Measurements from ENCODE around the gene MFAP2.

MFAP2 gene

DNA sequence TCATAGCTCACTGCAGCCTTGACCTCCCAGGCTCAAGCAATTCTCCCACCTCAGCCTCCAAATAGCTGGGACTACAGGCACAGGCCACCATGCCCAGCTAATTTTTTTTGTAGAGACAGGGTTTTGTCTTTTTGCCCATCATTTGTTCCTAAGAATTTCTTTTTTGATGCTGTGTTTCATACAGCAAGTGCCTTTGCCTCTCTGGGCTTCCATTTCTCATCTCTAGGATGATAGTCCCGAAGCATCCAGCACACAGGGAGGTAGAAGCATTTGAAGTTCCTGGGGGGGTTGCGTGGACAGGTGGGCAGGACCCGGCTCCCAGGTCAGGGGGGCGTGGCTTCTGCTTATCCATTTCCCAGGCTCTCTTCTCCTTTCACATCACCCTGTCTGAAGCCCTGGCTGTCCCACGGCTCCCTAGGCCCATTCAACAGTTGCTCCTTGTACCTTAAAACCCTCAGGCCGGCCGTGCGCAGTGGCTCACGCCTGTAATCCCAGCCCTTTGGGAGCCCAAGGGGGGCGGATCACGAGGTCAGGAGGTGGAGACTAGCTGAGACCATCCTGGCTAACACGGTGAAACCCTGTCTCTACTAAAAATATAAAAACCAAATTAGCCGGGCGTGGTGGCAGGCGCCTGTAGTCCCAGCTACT is 27.9 kb upstream of the MFAP2 start:
- no peak for DNase-seq (ENCODE audit: low spot score)

- no peak for DNase-seq (ENCODE audit: low spot score)
Observed at GRCh38 chr1:17007121-17007520, 26.7 kb upstream of the MFAP2 start.

DNA sequence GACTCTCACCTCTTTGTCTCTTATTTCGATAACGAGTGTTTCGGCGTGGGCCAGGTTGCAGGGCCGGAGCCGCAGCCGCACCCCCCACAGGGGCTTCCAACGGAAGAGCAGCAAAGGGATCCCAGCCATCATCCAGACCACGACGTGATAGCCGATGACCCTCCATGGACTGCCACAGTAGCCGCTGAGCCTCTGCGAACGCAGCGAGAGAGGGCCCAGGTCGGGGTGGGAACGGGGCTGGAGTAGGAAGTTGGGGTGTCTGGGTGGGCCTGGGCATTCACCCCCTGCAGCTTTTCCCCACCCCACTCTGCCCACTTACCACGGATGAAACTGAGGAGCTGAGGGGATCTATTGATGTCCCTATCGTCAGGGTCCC is 24.9 kb upstream of the MFAP2 start:
- DNase-seq (ENCODE audit: low spot score) = no peak

GRCh38 chr1:17004466-17005364 is 24.3 kb upstream of the MFAP2 start:
- DNase-seq (ENCODE audit: low spot score) = no peak

- DNase-seq (ENCODE audit: low spot score) = no peak
Observed at GRCh38 chr1:17002524-17002902, 22.1 kb upstream of the MFAP2 start.

DNA sequence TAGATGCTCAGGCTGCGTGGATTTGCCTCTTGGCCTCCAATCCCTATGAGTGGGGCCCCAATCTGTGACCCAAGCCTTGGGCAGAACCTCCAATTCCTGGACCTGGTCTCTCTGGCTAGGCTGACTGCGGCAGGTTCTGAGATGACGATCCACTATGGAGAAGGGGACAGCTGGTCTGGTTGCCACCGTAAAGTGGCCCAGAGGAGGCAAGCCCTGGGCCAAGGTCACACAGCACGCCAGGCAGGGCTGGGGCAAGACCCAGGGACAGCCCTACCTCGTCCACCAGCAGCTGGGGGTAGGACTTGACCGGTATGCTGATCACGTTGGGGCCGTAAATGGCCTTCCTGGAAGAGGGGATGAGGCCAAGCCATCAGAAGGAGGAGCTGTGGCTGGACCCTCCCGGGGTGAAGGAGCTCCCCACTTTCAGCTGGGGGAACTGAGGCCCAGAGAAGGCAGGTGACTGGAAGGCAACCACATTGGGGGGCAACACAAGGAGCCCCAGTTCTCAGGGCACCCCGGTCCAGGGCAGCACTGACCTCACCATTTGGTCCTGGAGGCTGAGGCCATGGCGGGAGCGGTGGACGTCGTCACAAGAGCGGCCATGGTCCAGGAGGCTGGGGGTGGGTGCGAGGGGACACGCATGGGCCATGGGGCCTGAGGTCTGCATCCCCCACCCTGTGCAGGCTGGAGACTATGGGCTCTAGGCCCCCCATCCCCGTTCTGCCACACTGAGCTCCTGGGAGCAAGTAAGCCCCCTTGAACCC is 21.5 kb upstream of the MFAP2 start:
- DNase-seq (ENCODE audit: low spot score) = no peak

- DNase-seq (ENCODE audit: low spot score) = no peak
Observed at GRCh38 chr1:16999863-17000262, 19.4 kb upstream of the MFAP2 start.

GRCh38 chr1:16998589-16998988 is 18.2 kb upstream of the MFAP2 start:
- no peak for DNase-seq (ENCODE audit: low spot score)

DNA sequence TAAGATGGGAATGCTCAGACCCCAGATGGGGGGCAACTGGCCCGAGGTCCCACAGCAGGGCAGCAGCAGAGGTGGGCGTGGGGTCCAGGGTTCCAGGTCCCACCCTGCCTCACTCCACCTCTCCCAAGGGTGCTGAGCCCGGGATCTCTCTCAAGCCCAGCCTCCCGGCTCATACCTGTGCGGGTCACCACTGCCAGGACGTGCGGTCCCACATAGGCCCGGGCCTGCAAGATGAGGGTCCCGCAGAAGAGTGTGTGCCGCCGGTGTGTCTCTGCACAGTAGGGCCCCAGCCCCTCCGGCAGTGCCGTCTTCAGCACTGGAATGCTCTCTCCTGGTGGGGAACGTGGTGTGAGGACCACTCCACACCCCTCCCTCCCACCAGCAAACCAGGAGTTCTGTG is 16.4 kb upstream of the MFAP2 start:
- no peak for DNase-seq (ENCODE audit: low spot score)

- no peak for DNase-seq (ENCODE audit: low spot score)
Observed at GRCh38 chr1:16993521-16994038, 13.2 kb upstream of the MFAP2 start.

DNA sequence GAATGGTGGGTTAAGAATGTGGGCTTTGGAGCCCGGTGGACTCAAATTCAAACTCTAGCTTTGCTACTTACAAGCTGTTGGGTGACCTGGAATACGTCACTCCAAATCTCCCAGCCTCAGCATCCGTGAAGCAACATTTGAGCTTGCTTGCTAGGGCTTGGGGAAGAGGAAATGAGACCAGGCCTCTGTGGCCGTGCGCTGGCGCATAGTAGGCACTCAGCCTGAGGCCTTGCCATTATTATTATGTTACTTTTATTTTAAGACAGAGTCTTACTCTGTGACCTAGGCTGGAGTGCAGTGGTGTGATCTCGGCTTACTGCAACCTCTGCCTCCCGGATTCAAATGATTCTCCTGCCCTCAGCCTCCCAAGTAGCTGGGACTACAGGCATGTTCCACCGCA is 12.3 kb upstream of the MFAP2 start:
- no peak for DNase-seq (ENCODE audit: low spot score)

DNA sequence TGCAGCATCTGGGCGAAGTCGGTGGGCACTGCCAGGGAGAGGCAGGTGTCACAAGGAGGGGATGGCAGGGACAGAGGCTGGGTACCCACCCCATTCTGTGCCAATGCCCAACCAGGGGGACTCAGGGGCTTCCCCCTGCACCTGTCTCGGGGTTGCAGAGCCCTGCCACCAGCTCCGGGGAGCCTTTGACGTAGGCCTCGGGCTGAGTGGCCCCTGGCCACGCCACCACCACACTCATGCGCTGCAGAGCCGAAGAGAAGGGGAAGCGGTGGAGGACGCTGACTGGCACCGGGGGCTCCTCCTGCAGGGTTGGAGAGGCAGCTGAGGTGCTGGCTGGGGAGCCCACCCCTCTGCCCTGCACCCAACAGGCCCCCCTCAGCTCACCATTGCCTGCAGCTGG is 11.7 kb upstream of the MFAP2 start:
- no peak for DNase-seq (ENCODE audit: low spot score)

- DNase-seq (ENCODE audit: low spot score) = no peak
Observed at GRCh38 chr1:16991571-16991970, 11.2 kb upstream of the MFAP2 start.

DNA sequence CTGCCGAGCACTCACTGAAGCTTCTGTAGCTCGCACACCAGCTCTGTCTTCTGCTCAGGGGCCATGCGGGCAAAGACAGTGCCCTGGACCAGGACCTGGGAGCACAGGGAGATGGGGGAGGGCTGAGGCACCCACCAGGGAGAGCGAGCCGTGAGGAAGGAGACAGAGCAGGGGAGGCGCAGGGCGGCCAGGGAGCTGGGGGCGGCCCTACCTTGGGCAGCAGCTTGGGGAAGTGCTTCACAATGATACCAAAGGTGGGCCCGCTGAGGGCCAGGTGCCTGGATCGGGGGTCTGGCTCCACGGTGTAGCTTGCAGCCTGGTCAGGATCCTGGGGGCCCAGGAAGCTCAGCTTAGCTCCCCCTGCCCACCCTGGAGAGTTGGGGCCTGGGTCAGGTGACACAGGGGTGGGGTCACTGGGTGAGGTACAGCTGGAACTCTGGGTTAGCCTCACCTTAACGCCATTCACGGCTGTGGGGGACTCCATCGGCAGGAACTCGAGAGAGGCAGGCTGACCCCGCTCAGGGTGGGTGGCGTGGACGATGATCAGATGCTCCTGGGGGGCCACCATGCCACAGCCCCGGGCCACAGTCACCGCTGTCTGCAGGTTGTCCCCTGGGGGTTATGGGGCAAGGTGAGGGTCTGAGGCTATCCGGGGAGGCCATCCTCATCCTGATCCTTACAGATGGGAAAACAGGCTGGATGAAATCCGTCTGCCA is 9.4 kb upstream of the MFAP2 start:
- no peak for DNase-seq (ENCODE audit: low spot score)

- no peak for DNase-seq (ENCODE audit: low spot score)
Observed at GRCh38 chr1:16988210-16988609, 7.8 kb upstream of the MFAP2 start.

DNA sequence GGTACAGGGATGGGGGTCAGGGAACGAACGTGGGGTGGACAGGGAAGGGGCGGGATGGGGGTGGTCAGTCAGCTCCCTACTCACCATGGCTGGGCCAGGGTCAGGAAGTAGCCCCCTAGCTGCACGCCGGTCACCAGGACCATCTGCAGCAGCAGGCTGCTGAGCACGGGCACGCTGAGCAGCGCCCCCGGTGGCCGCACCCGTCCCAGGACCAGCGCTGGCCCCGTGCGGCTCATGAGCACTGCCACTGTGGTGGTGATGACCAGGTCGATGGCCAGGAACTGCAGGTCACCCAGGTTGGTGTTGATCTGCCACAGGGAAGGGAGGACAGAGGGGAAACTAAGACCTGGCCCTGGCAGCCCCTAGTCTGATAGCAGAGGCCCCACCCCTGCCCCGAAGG is 6.5 kb upstream of the MFAP2 start:
- no peak for DNase-seq (ENCODE audit: low spot score)

GRCh38 chr1:16986560-16986959 is 6.1 kb upstream of the MFAP2 start:
- no peak for DNase-seq (ENCODE audit: low spot score)

- DNase-seq (ENCODE audit: low spot score) = no peak
Observed at GRCh38 chr1:16986113-16986512, 5.7 kb upstream of the MFAP2 start.

DNA sequence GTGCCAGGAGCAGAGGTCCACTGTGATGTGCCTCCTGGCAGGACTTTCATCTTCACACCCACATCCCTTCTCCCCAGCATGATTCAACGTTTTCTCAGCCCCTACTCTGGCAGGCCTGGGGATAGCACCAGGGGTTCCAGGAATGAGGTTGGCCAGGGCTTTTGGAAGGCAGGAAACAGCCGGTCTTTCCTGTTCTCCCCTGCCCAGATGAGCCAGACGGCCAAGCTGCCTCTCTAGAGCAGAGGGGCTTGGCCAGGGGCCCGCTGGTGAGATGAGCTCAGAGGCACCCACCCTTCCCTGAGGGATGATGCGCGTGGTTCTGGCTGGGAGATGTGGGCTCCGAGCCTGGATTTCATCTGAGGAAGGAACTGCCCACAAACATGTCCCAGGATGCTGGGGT is 4.3 kb upstream of the MFAP2 start:
- DNase-seq (ENCODE audit: low spot score) = no peak

DNA sequence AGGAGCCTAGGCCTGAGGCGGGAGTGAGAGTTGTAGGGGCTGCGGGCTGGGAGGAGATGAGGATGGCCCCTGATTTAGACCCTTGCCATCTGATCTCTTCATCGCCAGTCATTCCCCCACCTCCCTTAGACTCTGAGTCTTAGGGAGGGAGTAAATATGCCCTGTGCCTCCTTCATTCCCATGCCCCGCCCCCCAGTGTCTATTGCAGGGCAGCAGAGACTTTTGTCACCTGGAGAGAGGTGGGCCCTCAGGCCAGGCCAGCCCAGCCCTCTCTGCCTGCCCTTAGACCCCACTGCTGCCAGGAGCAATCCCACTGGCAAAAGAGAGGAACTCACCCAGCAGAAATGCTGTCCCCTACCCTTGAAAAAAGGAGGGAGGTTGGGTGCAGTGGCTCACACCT is 3.2 kb upstream of the MFAP2 start:
- DNase-seq (ENCODE audit: low spot score) = no peak

- DNase-seq (ENCODE audit: low spot score) = no peak
Observed at GRCh38 chr1:16982902-16983301, 2.5 kb upstream of the MFAP2 start.

DNA sequence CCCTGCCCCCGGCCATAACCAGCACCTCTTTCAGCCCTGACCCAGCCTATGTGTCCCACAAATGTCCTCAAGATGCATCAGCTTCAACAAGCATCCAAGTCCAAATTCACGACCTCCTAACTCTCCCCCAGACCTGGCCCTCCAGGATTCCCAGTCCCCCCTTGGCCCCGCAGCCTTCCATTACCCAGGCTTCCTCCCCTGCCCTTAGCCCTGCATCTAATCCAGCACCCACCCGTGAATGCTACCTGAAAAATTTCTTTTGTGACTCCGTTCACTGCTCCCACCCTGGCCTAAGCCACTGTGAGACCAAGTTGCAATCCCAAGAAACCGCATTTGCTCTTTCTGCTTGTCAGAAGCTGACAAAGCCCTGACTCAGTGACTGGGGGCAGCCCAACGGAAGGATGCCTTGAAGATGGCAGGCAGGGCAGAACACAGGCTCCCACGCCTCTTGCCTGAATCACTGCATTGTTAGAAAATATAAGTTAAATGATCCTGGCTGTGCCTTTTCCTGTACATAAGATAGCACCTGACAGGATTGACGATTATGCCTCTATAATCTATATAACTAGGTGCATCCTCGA is 939 bp upstream of the MFAP2 start:
- no peak for DNase-seq (ENCODE audit: low spot score)
